K562 (cell line): ENCODE measurements around the gene CBX8. TPM values are rescaled to one million over a fixed set of nuclear protein-coding genes. Genes with fewer than 3 reads are reported as not detected.

Experiments
- ARID2 ChIP-seq: fragments of 450-650 bp; IDR thresholded peaks from 2 replicates; pipeline ENCODE4 v1.6.1; 2017; ENCODE audit warnings: antibody characterized with exemption, mild to moderate bottlenecking
- CEBPB ChIP-seq: fragments of 450-650 bp; IDR thresholded peaks from 2 replicates; pipeline ENCODE4 v1.6.1; 2016; ENCODE audit warnings: missing genetic modification characterization, missing compliant biosample characterization
- MXI1 ChIP-seq: IDR thresholded peaks from 2 replicates; pipeline ENCODE4 v1.6.1; 2011; ENCODE audit warnings: low read depth, mild to moderate bottlenecking, improper control_type of control experiment, low read length
- PRMT5 ChIP-seq: sonication (generic); formaldehyde crosslinking; IDR thresholded peaks from 2 replicates; pipeline ENCODE4 v1.5.0; 2020; ENCODE audit warnings: missing genetic modification reagents
- RBM17 ChIP-seq: fragments of 200-400 bp; formaldehyde crosslinking; IDR thresholded peaks from 2 replicates; pipeline ENCODE4 v1.6.1; 2017; ENCODE audit warnings: low read depth, mild to moderate bottlenecking, low read length, borderline replicate concordance
- TCF15 ChIP-seq: fragments of 250-450 bp; sonication (Bioruptor Pico); IDR thresholded peaks from 2 replicates; pipeline ENCODE4 v1.8.0; 2022; ENCODE audit warnings: moderate library complexity, mild to moderate bottlenecking, inconsistent platforms
- TRIM25 ChIP-seq: fragments of 450-650 bp; IDR thresholded peaks from 2 replicates; pipeline ENCODE4 v1.7.0; 2016; ENCODE audit warnings: borderline replicate concordance
- USF1 ChIP-seq: sonication (generic); formaldehyde crosslinking; IDR thresholded peaks from 2 replicates; pipeline ENCODE4 v1.9.0; 2022; ENCODE audit warnings: mild to moderate bottlenecking, missing genetic modification reagents
- ZBTB49 ChIP-seq: sonication (generic); formaldehyde crosslinking; IDR thresholded peaks from 2 replicates; pipeline ENCODE4 v1.8.0; 2022; ENCODE audit warnings: missing genetic modification reagents, mild to moderate bottlenecking, borderline replicate concordance
- ZNF134 ChIP-seq: fragments of 250-450 bp; sonication (Bioruptor Pico); conservative IDR thresholded peaks from 2 replicates; pipeline ENCODE4 v1.4.0; 2020
- ZNF407 ChIP-seq: fragments of 450-650 bp; IDR thresholded peaks from 2 replicates; pipeline ENCODE4 v1.6.1; 2016; ENCODE audit warnings: low read depth
- polyA plus RNA-seq, 8 experiments: library from polyadenylated mRNA; depleted of rRNA in 4 of 8; stranded (reverse) in 5 of 8; unstranded in 3 of 8; fragments of >200 nt; fragmentation: Nextera tagmentation in 2 of 8; fragmentation: Illumina TruSeq in 1 of 8; extraction: Ambion mirVana in 2 of 8; extraction: Trizol in 1 of 8; gene quantifications; 2 replicates each; pipeline versions ENCODE4 v1.2.1 to v1.2.3, GENCODE V29; 2011 to 2014; ENCODE audit warnings: inconsistent platforms in 1 of 8, missing spikeins in 1 of 8
- total RNA-seq, 7 experiments: library from RNA; depleted of rRNA in 6 of 7; stranded (reverse); fragments of >200 nt in 6 of 7; fragmentation: Illumina TruSeq in 2 of 7; extraction: Trizol in 2 of 7; gene quantifications; 2 replicates each; pipeline versions ENCODE4 v1.2.1 to v1.2.3, GENCODE V29; 2011 to 2021; ENCODE audit warnings: low replicate concordance in 1 of 7

CBX8 gene
- total and polyA plus RNA-seq, 9 of the 15 experiments (the other 6 are each of a cell fraction or from before 2014, with no cell fraction given) = 0.08 to 11.9 (median 2.6) TPM

- no peak for TF ChIP-seq ZNF407
- no peak for TF ChIP-seq RBM17
- no peak for TF ChIP-seq ARID2
- TF ChIP-seq ZBTB49 (CRISPR knock-in tag) = no peak
- no peak for TF ChIP-seq TRIM25
- TF ChIP-seq PRMT5 (CRISPR knock-in tag) = no peak
- no peak for TF ChIP-seq USF1 (CRISPR knock-in tag)
- TF ChIP-seq ZNF134 (CRISPR knock-in tag) = no peak
- no peak for TF ChIP-seq TCF15
- TF ChIP-seq MXI1 = 0 out of 2 replicates have a peak, but pooled peaks have one; percentile 11
- TF ChIP-seq CEBPB = peak; percentile 30
Observed at GRCh38 chr17:79838522-79839274, 41.8 kb upstream of the CBX8 start (continued).
